HG03139 (cell line): ENCODE measurements around the gene RCAN3.
"Not testable (repeated sequence)": the region's sequence is repeated elsewhere in the genome, so short reads cannot be mapped to it uniquely, and the experiment has no call there.

Experiments used
- ATAC-seq: cut with Tn5 transposase; IDR thresholded peaks from one replicate; pipeline ENCODE4 v1.9.1; 2021; ENCODE audit not compliant: unreplicated experiment

The RCAN3 gene

GRCh38 chr1:24484199-24484598 is 18.4 kb upstream of the RCAN3 start:
- ATAC-seq, result no peak

DNA sequence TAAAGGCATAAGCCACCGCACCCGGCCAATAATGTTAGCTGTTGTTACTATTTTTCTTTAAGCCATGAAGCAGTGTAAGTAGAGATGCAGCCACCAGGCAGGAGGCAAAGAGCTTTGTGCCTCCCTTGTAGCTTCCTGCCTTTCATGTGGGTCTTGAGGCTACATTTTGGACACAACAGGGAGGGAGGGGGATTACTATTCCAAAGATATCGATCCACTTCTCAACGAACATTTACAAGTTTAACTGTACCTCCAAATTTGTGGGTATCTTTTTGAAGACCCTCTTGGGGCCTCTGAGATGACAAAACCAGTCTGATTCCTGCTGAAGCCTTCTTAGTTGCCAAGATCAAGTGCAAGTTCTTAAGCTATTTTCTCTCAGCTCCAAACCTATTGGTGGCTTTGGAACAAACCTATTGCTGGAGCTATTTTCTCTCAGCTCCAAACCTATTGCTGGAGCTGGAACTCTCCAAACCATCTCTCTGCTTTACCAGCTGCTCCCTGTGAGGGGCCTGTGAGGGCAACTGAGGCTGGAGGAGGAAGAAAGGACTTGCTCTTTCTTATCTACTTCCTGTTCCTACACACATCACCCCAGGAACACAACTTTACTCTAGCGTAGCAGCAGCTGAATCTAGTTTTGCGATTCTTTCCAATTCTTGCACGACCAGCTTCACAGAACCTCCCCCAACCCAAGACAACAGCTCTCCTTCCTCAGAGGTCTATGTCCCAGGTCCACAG is 16.1 kb upstream of the RCAN3 start:
- no peak for ATAC-seq

- no peak for ATAC-seq
These were observed 15.2 kb upstream of the RCAN3 start for GRCh38 chr1:24487455-24487854.

GRCh38 chr1:24488159-24488558 is 14.5 kb upstream of the RCAN3 start:
- ATAC-seq, result not testable (repeated sequence)

DNA sequence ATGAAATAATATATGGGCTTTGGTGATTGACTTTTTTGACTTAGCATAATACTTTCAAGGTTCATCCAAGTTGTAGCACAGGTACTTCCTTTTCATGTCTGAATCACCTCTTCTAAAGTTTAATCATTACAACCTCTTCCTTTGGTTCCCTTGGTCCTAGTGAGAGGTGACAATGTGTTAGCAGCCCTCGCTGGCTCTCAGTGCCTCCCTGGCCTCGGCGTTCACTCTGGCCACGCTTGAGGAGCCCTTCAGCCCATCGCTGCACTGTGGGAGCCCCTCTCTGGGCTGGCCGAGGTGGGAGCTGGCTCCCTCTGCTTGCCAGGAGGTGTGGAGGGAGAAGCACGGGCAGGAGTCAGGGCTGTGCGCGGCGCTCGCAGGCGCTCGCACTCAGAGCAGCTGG is 13.0 kb upstream of the RCAN3 start:
- no peak for ATAC-seq

DNA sequence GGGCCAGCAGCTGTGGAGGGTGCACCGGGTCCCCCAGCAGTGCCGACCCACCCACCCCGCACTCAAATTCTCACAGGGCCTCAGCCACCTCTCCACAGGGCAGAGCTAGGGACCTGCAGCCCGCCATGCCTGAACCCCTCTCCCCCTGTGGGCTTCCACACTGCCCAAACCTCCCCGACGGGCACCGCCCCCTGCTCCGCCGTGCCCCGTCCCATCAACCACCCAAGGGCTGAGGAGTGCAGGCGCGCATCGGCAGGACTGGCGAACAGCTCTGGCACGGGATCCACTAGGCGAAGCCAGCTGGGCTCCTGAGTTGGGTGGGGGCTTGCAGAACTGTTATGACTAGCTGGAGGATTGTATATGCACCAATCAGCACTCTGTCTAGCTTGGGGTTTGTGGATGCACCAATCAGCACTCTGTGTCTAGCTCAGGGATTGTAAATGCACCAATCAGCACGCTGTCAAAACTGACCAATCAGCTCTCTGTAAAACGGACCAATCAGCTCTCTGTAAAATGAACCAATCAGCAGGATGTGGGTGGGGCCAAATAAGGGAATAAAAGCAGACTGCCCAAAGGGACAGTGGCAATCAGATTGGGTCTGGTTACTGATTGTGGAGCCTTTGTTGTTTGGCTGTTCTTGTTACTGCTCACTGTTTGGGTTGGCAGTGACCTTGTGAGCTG is 12.4 kb upstream of the RCAN3 start:
- ATAC-seq, result no peak

- ATAC-seq, result no peak
These were observed 10.9 kb upstream of the RCAN3 start for GRCh38 chr1:24491577-24492360.

DNA sequence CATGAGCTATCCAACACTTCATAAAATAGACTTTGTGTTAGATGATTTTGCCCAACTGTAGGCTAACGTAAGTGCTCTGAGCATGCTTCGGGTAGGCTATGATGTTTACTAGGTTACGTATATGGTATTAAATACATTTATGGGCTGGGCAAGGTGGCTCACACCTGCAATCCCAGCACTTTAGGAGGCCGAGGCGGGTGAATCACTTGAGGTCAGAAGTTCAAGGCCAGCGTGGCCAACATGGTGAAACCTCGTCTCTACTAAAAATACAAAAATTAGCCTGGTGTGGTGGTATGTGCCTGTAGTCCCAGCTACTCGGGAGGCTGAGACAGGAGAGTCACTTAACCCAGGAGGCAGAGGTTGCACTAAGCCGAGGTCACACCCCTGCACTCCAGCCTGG is 9.7 kb upstream of the RCAN3 start:
- ATAC-seq, result not testable (repeated sequence)

DNA sequence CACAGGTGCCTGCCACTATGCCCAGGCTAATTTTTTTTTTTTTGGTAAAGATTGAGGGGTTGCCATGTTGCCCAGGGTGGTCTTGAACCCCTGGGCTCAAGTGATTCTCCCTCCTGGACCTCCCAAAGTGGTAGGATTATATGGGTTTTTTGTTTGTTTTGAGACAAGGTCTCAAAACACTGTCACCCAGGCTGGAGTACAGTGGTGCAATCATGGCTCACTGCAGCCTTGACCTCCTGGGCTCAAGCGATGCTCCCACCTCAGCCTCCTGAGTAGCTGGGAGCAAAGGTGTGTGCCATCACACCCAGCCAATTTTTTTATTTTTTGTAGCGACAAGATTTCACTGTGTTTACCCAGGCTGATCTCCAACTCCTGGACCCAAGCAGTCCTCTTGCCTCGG is 8.9 kb upstream of the RCAN3 start:
- ATAC-seq, result no peak

- ATAC-seq, result no peak
These were observed 4.0 kb upstream of the RCAN3 start for GRCh38 chr1:24498589-24498988.

DNA sequence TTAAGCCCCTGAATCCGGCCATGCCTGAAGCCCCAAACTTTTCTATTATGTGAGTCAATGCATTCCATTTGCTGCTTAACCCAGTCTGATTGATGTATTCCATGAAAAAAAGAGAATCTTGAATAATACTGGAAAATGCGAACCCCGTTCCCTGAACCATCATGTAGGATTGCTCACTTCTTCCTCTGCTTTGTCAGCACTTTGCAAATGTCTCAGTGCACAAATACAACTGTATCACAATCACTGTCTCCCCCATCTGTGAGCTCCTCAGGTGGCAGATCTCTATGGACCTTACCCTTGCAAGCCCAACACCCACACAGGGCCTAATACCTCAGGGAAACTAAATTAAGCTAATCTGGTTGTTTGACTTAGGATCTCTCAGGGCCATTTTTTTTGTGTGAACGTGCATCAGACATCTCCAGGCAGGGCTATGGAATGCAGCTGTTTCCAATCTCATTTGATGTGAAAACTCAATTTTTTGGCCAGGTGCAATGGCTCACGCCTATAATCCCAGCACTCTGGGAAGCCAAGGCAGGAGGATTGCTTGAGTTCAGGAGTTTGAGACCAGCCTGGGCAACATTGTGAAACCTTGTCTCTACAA is 2.1 kb upstream of the RCAN3 start:
- ATAC-seq, result no peak

DNA sequence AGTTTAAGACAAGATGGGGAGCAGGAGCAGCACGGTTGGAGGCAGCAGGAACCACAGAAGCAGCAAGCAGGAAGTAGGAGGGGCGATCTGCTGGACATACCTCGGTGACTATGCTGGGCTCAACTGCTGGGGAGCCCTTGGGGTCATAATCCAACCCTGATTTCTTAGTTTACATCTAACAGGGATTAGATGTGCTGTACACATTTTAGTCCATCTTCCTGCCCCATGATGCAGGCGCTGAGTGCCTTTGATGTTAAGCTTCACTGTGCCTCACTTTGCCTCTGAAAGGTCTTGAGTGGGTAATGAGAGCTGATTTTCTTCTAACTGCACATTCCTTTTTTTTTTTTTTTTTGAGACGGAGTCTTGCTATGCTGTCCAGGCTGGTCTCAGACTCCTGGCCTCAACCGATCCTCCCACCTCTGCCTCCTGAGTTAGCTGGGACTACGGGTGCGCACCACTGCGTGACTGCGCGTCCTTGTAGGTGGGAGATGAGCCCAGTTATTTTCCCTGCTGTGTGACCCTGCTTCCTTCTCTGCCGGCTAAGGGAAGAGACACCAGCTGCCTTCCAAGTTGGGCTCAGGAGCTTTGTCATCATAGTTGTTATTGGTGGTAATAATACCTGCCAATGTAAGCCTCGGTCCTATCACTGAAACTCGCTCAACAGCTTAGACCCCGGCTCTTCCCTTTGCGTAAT is 1.1 kb upstream of the RCAN3 start:
- no peak for ATAC-seq

DNA sequence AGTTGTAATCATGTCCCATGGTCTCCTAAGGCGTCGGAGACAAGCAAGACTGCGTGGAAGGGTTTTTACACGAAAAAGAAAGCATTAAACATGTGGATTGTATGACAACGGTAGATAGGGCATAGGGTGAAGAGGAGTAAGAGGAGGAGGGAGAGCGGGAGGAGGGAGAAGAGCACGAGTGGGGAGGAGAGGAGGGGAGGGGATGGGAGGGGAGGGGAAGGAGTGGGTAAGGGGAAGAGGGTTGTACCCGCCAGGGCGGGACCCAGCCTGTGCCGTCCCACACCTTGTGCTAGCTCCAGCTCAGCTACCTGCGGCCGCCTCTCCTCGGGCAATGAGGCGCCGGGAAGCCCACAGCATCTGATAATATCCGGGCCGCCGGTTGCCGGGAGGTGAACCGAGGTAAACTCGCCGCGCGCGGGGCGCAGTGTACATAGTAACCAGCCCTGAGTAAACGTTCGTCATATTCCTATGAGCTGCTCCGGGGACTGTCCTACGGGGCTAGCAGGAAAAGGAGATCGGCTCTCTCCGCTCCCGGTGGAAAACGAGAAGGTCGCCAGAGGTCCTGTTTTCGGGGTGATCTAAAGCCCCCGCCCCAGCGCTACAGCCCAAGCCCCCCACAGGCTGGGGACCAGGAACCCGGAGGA is 449 bp upstream of the RCAN3 start:
- no peak for ATAC-seq

DNA sequence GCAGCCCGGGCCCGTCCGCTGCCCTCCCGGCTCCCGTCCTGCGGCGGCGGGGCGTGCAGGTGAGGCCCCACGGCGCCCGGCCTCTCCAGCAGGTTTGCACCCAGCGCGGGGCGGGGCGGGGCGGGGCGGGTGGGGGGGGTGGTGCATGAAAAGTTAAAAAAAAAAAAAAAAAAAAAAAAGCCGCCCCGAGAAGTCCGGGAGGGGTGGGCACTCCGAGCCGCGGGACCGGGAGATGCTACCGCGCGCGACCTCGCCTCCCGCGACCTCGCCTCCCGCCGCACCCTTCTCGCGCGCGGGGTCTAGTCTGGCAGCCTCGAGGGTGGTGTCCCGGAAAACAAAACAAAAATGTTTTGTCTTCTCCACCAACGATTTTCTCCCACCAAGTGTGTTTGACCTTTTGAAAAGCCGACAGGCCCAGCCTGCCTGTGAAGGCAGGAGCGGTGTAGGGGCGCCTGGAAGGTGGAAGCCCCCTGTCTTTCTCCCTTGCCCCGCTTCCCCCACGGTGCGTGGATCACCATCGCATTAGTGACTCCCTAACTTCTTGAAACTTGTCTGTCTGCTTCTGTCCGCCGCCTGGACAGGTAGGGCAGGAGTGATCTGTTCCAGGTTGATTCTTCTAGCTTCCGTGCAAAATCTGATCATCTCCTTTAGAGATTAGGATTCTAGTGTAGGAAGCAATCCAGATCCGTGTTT is 569 bp downstream of the RCAN3 start:
- no peak for ATAC-seq

GRCh38 chr1:24503870-24504523 is 1.4 kb downstream of the RCAN3 start:
- ATAC-seq, result no peak

DNA sequence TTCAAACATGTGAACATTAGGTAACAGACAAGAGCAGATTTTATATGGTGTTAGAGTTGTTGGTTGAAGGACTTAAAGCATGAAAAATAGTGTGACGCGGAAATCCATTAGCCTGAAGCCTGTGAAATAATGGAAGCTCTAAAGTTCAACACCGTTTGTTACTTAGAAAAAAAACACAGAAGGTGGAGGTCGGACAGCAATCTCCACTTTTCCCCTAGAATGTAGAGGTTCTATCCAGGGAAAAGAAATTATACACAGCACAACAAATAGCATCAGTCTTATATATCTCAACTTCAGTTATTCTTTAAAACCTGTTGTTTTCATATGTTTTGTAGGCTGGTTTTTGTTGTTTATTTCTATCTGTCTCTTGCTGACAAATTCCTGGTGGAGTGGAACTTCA is 1.9 kb downstream of the RCAN3 start:
- no peak for ATAC-seq

GRCh38 chr1:24505816-24506215 is 3.2 kb downstream of the RCAN3 start:
- no peak for ATAC-seq

- ATAC-seq, result no peak
These were observed 4.2 kb downstream of the RCAN3 start for GRCh38 chr1:24506691-24507381.

GRCh38 chr1:24507405-24507804 is 4.8 kb downstream of the RCAN3 start:
- ATAC-seq, result no peak
